HG02588 (cell line): ENCODE data around the gene CLEC4G.

Source experiments
- ATAC-seq: cut with Tn5 transposase; IDR thresholded peaks from one replicate; pipeline ENCODE4 v1.9.1; 2021; ENCODE audit warnings: mild to moderate bottlenecking, moderate library complexity; ENCODE audit not compliant: unreplicated experiment

The CLEC4G gene

DNA sequence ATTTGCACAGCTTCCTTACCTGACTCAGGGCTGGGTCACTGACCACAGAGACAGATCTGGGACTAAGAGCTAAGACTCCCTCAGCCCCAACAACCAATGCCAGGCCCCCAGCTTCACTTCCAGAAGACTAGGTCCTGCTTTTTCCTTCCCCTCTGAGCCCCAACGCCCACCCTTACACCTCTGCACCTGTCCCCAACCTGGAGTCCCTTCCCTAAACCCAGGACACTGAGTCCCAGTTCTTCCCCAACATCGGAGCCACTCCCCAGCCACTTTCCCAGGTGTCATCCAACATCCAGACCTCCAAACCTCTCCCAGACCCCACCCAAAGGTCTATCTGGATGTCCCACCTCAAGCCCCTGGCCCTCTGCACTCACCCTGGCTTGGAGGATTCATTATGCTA lies 32.9 kb downstream of the CLEC4G start:
- no peak for ATAC-seq

DNA sequence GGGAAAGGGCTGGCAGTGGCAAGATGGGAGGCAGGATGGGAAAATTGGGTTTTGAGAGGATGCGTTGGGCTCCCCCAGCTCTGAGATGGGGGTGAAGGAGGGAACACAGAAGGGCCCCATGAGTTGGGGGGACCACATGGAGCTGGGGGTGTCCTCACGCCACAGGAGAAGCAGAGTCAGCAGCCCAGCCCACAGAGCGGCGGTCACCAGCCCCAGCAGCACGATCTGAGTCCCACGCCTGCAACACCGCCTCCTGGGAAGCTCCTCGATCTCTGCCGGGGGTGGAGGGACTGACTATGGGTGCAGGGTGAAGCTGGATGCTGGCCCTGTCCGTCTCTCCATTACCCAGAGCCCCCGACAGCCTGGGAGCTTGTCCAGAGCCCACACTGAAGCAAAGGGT lies 33.3 kb downstream of the CLEC4G start:
- no peak for ATAC-seq

DNA sequence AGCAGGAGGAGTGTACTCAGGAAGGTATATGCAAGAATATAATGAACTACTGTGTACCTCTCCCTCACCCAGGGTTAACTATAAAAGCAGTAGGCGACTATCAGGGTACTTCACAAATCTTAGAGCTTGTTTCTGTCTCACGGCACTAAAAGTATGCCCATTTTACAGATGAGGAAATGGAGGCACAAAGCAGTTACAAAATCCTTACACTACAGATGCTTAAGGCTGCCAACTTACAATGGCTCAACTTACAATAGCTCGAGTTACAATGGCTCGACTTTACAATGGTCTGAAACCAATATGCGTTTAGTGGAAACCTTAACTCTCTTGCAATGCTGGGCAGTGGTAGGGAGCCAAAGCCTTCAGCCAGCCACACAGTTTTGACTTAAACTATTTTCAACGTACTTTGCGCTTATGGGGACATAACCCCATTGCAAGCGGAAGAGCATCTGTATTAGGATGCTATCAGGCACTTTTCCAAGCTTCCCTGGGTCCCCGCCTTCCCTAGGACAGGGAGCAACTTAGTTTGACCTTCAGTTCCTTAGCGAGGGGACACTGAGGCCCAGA lies 34.1 kb downstream of the CLEC4G start:
- ATAC-seq: no peak

DNA sequence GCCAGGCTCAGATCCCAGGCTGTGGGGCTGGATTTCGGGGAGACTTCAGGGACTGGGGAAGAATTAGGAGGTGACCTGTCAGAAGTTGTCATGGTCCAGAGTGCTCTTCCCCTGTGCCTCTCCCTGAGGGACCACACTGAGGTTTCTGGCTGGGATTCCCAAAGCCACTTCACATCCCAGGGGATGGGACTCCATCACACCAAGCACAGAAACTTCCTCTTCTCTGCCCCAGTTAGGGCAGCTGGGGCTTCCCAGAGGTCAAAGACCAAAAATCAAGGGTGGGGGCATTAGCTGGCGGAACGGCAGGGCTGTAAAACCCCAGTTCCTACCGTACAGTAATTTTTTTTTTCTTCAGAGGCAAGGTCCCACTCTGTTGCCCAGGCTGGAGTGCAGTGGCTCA lies 37.4 kb downstream of the CLEC4G start:
- no peak for ATAC-seq

DNA sequence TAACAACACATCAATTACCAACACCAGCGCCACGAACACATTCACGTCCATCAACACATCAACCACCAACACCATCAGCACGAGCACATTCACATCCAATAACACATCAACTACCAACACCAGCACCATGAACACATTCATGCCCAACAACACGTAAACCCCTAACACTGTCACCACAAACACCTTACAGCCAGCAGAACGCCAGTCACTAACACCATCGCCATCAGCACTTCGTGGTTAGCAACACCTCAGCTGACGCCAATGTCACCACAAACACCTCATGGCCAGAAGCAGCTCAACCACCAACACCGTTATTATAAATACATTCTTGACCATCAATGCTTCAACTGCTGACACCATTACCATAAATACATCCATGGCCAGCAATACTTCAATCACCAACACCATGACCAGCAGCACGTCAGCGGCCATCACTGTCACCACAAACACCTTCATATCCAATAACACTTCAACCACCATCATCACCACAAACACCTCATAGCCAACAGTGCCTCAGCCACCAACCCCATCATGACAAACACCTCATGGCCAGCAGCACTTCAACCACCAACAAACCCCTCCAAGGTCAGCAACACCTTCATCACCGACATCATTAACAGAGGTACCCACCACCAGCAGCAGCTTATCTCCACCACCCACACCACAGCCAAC lies 39.4 kb downstream of the CLEC4G start:
- ATAC-seq: no peak

DNA sequence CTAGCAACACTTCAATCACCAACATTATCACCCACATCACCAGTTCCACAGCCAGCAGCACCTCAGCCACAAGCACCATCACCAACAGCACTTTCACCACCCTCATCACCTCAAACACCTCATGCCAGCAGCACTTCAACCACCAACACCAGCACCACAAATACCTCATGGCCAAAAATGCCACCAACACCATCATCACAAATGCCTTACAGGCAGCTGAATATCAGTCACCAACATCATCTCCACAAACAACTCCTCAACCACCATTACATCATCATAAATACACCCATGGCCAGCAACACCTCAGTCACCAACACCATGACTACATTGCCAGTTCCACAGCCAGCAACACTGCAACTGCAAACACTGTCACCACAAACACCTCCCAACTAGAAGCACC lies 40.4 kb downstream of the CLEC4G start:
- ATAC-seq: no peak

DNA sequence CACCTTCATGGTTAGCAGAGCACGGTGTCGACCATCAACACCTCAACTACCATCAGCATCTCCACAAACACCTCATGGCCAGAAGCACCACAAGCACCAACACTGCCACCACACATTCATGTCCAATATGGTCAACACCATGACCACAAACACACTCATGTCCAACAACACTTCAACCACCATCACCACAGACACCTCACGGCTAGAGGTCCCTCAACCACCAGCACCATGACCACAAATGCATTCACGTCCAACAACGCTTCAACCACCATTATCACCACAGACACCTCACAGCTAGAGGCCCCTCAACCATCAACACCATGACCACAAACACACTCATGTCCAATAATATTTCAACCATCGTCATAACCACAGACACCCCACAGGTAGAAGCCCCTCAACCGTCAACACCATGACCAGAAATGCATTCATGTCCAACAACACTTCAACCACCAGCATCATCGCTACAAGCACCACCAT lies 41.1 kb downstream of the CLEC4G start:
- ATAC-seq: no peak

DNA sequence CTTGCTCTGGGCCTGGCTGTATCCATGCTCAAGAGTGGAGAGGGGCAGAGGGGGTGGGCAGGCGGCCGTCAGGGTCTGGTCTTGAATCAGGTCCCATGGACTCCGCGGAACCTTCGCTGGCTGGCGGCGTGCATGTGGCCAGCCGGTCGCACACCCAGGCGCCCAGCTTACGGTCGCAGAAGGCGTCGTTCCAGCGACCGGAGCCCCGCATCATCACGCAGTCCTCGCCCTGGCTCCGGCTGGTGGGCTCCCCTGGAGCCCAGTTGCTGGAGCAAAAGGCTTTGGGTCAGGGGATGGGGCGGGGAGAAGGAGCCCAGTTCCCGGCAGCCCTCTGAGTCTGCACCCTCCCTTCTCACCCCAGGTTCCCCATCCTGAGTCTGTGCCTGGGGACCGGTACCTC lies 42.7 kb downstream of the CLEC4G start:
- ATAC-seq: no peak

DNA sequence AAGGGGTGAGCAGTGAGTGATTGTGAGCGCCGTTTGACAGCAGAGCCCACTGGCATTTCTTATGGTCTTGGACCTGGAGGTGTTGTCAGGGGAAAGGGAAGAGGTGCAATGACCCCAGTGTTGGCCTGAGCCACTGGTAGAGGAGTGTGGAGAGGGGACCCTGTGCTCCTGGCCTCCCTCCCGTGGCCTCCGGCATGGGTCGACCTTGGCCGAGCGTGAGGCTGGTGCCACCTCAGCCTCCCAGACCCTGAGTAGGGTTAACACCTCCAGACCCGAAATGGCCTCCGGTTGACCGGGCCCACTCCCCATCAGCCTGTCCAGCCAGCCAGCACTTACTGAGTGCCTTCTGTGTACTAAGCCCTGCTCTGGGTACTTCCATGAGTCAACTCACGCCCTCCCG lies 44.7 kb downstream of the CLEC4G start:
- ATAC-seq: no peak

DNA sequence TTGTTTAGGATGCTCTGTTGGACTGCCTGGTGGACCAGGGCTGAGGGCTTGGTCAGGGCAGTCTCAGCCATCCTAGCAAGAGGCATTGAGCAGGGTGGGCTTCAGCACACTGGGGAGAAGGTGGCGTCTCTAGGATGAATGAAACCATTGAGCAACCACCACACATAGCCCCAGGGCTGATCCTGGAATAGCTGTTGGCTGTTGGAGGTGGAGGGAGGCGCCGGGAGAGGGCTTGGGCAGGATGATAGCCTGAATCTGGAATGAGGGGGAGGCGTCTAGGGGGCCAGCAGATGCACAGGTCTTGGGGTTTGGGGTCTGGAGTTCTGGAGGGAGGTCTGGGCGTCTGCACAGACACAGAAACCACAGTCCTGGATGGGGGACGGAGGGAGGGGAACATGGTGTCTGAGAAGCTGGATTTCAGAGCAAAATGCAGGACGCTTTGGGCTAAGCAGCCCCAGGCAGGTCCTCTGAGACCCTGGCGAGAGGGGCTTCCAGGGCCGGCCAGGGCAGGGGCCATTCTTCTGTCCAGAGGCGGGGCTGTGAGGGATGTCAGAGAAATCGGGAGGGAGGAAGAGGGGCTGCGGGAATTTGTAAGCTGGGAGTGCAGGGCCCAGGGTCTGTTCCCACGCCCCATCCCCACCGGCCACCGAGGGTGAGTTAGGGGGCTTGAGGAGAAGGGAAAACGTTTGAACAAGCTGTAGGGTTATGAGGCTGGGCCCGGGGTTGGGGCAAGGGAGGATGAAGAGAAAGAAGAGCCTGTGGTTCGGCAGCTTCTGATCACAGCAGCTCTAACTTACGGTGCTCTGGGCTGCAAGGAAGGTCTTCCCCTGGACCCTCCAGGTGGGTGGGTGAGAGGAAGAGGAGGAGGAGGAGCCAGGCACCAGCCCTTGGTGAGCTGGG lies 46.1 kb downstream of the CLEC4G start:
- ATAC-seq: no peak

DNA sequence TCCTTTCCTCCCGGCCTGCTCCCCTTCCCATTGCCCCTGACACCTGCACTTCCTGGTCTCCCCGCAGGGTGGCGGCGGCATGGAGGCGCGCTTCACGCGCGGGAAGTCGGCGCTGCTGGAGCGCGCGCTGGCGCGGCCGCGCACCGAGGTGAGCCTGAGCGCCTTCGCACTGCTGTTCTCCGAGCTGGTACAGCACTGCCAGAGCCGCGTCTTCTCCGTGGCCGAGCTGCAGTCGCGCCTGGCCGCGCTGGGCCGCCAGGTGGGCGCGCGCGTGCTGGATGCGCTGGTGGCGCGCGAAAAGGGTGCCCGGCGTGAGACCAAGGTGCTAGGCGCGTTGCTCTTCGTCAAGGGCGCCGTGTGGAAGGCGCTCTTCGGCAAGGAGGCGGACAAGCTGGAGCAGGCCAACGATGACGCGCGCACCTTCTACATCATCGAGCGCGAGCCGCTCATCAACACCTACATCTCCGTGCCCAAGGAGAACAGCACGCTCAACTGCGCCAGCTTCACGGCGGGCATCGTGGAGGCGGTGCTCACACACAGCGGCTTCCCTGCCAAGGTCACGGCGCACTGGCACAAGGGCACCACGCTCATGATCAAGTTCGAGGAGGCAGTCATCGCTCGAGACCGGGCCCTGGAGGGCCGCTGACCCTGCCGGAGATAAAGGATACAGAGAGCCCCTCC lies 49.6 kb downstream of the CLEC4G start:
- no peak for ATAC-seq

DNA sequence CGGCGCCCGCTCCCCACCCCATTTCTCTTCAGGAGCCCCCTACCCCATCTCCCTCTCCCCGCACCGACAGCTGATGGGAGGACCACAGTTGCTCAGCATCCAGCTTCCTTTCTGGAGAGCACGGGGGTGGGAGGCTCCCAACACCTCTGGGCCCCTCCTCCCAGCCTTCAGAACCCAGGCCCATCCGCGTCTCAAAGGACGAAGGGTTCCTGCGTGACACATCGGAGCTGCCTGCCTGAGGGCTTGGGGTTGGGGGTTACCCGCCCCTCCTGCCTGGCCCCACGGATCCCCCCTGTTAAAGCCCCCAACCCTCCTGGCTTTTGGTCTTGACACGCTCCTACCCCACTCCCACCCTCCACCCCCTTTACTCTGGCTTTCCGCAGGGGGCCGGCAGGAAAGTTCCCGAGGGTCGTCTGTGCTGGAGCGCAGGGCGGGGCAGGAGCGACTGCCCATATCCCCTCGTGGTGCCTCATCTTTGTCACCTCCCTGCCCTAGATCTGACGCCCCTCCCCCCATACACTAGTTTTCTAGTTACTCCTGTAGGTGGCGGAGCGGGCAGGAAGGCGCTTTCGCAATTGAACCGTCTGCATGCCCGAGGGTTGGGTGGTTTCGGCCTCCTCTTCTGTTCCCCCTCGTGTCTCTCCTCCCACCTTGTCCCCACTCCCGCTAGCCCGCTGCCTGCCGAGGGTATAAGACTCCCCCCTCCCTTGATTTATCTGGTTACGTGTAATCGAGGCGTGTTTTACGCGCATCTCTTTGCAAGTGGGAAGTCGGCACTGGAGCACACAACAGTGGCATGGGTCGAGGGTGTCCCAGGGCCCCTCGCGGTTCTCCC lies 50.4 kb downstream of the CLEC4G start:
- no peak for ATAC-seq

DNA sequence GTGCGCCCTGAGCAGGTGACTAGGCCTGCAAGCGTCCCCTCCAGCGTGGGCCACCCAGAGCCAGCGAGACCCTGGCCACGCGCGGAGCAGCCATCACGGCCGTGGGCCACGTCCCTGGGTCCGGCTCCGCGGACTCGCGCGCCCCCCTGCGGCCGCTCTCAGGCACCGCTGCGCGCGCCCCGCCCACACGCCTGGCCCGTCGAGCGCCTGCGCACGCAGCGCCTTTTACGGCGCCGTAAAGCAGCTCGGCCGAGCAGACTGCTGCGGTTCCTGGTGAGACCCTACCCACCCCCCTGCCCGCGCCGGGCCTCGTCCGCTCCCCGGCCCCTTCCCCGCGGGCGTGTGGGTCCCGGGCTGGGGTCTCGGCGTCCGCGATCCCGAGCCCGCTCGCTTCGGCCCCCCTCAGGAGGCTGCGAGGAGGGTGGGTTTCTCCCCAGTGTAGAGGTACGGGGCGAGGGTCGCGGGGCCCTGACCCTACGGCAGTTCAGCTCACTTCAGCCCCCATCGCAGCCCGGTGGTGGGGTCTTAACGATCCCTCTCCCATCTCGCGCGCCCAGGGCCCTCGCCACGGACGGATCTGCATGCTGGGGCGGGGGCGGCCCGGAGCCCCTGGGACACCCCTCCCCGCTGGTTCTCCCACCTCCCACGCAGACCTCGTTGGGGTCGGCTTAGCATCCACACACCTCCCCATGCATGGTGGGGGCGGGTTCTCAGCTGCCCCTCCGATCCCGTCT lies 51.1 kb downstream of the CLEC4G start, which contains the start of gene TRAPPC5:
Gene TRAPPC5 (plus strand): TSS at position 228 of the 734 bp plus-strand sequence. CDS start 1,421 bp downstream, outside the sequence.
- no peak for ATAC-seq

DNA sequence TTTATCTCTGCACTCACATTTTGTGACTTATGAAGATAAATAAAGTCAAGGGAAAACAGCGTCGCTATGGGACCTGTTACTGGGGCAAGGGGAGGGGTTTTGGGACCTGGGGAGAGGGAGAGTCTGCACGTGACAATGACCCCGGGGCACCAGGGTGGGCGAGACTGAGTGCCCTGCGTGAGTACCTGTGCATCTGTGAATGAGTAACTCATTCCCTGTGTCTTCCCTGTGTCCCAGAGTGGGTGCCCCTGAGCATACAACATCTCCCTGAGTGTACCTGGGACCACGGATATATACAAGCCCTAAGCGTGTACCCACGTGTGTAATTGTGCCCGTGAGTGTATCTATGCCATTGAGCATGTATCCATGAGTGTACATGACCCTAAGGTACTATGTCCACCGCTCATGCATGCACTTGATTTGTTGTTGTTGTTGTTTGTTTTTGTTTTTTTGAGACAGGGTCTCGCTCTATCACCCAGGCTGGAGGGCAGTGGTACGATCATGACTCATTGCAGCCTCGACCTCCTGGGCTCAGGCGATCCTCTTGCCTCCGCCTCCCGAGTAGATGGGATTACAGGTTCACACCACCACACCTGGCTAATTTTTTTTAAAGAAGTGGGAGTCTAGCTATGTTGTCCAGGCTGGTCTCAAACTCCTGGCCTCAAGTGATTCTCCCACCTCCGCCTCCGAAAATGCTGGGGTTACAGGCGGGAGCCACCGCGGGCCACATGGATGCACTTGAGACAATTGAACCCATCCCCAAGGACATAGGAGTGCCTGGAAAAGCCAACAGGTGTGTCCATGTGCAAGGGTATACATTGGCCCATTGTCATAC lies 51.9 kb downstream of the CLEC4G start:
- no peak for ATAC-seq

DNA sequence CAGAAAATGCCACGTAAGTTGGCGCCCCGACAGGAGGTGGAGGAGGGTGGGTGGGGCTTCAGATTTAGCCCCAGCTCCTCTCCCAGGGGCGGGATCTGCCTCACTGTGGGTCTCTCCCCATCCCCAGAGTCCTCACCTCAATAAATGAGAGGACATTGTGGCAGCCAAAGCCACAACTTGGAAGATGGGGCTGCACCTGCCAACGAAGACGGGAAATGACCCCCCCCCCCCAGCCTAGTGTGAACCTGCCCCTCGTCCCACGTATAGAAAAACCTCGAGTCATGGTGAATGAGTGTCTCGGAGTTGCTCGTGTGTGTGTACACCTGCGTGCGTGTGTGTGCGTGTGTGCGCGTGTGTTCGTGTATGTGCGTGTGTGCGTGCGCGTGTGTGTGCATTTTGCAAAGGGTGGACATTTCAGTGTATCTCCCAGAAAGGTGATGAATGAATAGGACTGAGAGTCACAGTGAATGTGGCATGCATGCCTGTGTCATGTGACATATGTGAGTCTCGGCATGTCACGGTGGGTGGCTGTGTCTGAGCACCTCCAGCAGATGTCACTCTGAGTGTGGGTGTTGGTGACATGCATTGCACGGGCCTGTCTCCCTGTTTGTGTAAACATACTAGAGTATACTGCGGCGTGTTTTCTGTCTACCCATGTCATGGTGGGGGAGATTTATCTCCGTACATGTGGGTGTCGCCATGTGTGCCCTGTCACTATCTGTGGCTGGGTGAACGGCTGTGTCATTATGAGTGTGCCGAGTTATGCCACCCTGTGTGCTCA lies 52.7 kb downstream of the CLEC4G start:
- ATAC-seq: no peak
